Lung microvascular endothelial cell (primary cell): Measurements from ENCODE around the gene ALB. TPM values are rescaled to one million over a fixed set of nuclear protein-coding genes. Genes with fewer than 3 reads are reported as not detected.
A peak's percentile ranks its signal among the peaks of the same experiment; 100 is the strongest.

Source experiments
- DNase-seq, 2 donors: peaks; one replicate each; pipeline versions ENCODE4 v3.0.0 to v3.0.0-alpha.2; 2010; ENCODE audit warnings: low read depth in 2 of 2
- total RNA-seq: library from RNA; depleted of rRNA; stranded (reverse); fragments of >200 nt; gene quantifications from 2 replicates; pipeline ENCODE4 v1.2.1, GENCODE V29; 2014

The ALB gene
- total RNA-seq, 1 donor from 2014 or later: not detected

GRCh38 chr4:73429826-73430587, 25.9 kb downstream of the ALB start:
- DNase-seq: no peak

- no peak for DNase-seq
These were observed 27.7 kb downstream of the ALB start for GRCh38 chr4:73431813-73432168.

- DNase-seq: no peak
These were observed 28.3 kb downstream of the ALB start for GRCh38 chr4:73432169-73433000.

- DNase-seq: no peak
These were observed 29.1 kb downstream of the ALB start for GRCh38 chr4:73433140-73433539.

GRCh38 chr4:73434311-73434710, 30.2 kb downstream of the ALB start:
- peak; percentile 12 to 14 for DNase-seq

- DNase-seq: no peak
These were observed 31.9 kb downstream of the ALB start, which contains the start of gene AFP for GRCh38 chr4:73435984-73436383. AFP (plus strand) TSS chr4:73436221; CDS start chr4:73436263, 42 bp downstream.

- DNase-seq: no peak
These were observed 32.8 kb downstream of the ALB start for GRCh38 chr4:73436674-73437557.

GRCh38 chr4:73437558-73437956, 33.5 kb downstream of the ALB start:
- no peak for DNase-seq

GRCh38 chr4:73438048-73438447, 34.0 kb downstream of the ALB start:
- no peak for DNase-seq

GRCh38 chr4:73438582-73439215, 34.6 kb downstream of the ALB start:
- DNase-seq: no peak

GRCh38 chr4:73439445-73439844, 35.4 kb downstream of the ALB start:
- DNase-seq: no peak

- DNase-seq: no peak
These were observed 35.9 kb downstream of the ALB start for GRCh38 chr4:73439991-73440390.

GRCh38 chr4:73440653-73441052, 36.6 kb downstream of the ALB start:
- DNase-seq: no peak

GRCh38 chr4:73442275-73442674, 38.2 kb downstream of the ALB start:
- no peak for DNase-seq

- no peak for DNase-seq
These were observed 39.1 kb downstream of the ALB start for GRCh38 chr4:73443224-73443623.

- no peak for DNase-seq
These were observed 41.6 kb downstream of the ALB start for GRCh38 chr4:73445383-73446335.

- DNase-seq: peak; percentile 60 to 67
These were observed 42.4 kb downstream of the ALB start for GRCh38 chr4:73446336-73446938.

- DNase-seq: no peak
These were observed 43.6 kb downstream of the ALB start for GRCh38 chr4:73447671-73448070.

- no peak for DNase-seq
These were observed 44.5 kb downstream of the ALB start for GRCh38 chr4:73448448-73449203.
